ENCODE data around the gene ERGIC1.

DNA sequence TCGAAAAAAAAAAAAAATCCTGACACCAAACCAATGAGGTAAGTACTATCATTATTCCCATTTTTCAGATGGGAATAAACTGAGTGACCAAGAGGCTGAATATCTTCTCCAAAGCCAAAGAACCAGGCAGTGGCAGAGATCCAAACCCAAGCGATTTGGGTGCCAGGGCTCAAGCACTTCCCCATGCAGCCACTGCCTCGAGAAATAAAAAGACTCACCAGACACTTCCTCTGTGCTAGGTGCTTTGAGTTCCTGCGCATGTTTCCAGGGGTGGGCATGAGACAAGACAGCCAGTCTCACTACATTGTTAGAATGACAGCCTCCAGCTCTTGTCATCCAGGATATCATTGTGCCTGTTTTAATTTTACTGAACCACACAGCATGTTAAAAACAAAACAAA lies 122.9 kb downstream of the ERGIC1 start:
- TF ChIP-seq, protein P1, sequence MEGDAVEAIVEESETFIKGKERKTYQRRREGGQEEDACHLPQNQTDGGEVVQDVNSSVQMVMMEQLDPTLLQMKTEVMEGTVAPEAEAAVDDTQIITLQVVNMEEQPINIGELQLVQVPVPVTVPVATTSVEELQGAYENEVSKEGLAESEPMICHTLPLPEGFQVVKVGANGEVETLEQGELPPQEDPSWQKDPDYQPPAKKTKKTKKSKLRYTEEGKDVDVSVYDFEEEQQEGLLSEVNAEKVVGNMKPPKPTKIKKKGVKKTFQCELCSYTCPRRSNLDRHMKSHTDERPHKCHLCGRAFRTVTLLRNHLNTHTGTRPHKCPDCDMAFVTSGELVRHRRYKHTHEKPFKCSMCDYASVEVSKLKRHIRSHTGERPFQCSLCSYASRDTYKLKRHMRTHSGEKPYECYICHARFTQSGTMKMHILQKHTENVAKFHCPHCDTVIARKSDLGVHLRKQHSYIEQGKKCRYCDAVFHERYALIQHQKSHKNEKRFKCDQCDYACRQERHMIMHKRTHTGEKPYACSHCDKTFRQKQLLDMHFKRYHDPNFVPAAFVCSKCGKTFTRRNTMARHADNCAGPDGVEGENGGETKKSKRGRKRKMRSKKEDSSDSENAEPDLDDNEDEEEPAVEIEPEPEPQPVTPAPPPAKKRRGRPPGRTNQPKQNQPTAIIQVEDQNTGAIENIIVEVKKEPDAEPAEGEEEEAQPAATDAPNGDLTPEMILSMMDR (IDR thresholded peaks at IDR 0.05) = no peak
- no peak for TF ChIP-seq POLR2A (IDR thresholded peaks at IDR 0.05)

Data from esophagus squamous epithelium (tissue), 4 donors.